Panc1 (cell line): ENCODE measurements around the gene CPA5. TPM values are rescaled to one million over a fixed set of nuclear protein-coding genes. Genes with fewer than 3 reads are reported as not detected.

Experiments used
- ATAC-seq: fragments of 200-7000 bp; cut with Tn5 transposase; 2 replicates; pipeline ENCODE4 v1.9.1; 2020; ENCODE audit warnings: mild to moderate bottlenecking, moderate library complexity
- BruUV-seq: library from RNA; stranded (reverse); fragments of 400-500 nt; replicated peaks from 2 replicates; lab custom pipeline; 2021; lab: Mats Ljungman, UMichigan
- CTCF ChIA-PET: fragments of 300-600 bp; sonication (Branson Sonifier 250); formaldehyde crosslinking; loops from one replicate; lab custom pipeline; 2022; ENCODE audit warnings: antibody characterized with exemption; lab: Charles Lee
- POLR2A ChIA-PET: fragments of 300-600 bp; sonication (Branson Sonifier 250); formaldehyde crosslinking; loops from one replicate; lab custom pipeline; 2022; ENCODE audit warnings: antibody characterized with exemption; lab: Charles Lee
- DNase-seq: peaks from one replicate; pipeline ENCODE4 v3.0.0-alpha.2; 2010; ENCODE audit warnings: low read depth, low spot score
- H3K27ac ChIP-seq: 2 replicates; pipeline ENCODE4 v1.5.1; 2011; ENCODE audit warnings: mild to moderate bottlenecking, low read length, inconsistent platforms
- H3K27me3 ChIP-seq: fragments of 200-500 bp; sonication (Bioruptor generic); 2 replicates; pipeline ENCODE4 v1.6.0; 2014; ENCODE audit warnings: low read length, inconsistent platforms; ENCODE audit not compliant: control insufficient read depth, insufficient read depth
- H3K36me3 ChIP-seq: fragments of 200-500 bp; sonication (Bioruptor generic); 2 replicates; pipeline ENCODE4 v1.5.1; 2014; ENCODE audit warnings: inconsistent platforms, mild to moderate bottlenecking, low read length, moderate library complexity; ENCODE audit not compliant: control insufficient read depth, insufficient read depth
- H3K4me1 ChIP-seq: 2 replicates; pipeline ENCODE4 v1.5.1; 2011; ENCODE audit warnings: inconsistent platforms, mild to moderate bottlenecking, low read length, moderate library complexity; ENCODE audit not compliant: control insufficient read depth, insufficient read depth
- H3K4me3 ChIP-seq, 2 experiments: 2 replicates each; pipeline ENCODE4 v1.5.1; 2011 to 2012; ENCODE audit warnings: low read depth in 2 of 2, low read length in 2 of 2, mild to moderate bottlenecking in 2 of 2, inconsistent platforms in 1 of 2, moderate library complexity in 1 of 2
- H3K9me3 ChIP-seq: fragments of 200-500 bp; sonication (Bioruptor generic); 2 replicates; pipeline ENCODE4 v1.5.1; 2014; ENCODE audit warnings: low read depth, mild to moderate bottlenecking, inconsistent platforms, low read length, moderate library complexity; ENCODE audit not compliant: control insufficient read depth, insufficient read depth
- POLR2AphosphoS5 ChIP-seq: IDR thresholded peaks from 2 replicates; pipeline ENCODE4 v1.6.1; 2012; ENCODE audit warnings: mild to moderate bottlenecking, low read depth, low read length, moderate library complexity
- REST ChIP-seq, 2 experiments: IDR thresholded peaks; 2 replicates each; pipeline ENCODE4 v1.6.1; 2011 to 2012; ENCODE audit warnings: low read depth in 2 of 2, control low read depth in 1 of 2, low read length in 1 of 2, mild to moderate bottlenecking in 1 of 2, moderate library complexity in 1 of 2; ENCODE audit not compliant: insufficient read depth in 1 of 2
- SIN3A ChIP-seq: IDR thresholded peaks from 2 replicates; pipeline ENCODE4 v1.6.1; 2012; ENCODE audit warnings: low read depth, mild to moderate bottlenecking, low read length, moderate library complexity, borderline replicate concordance; ENCODE audit not compliant: insufficient read depth
- TCF7L2 ChIP-seq: IDR thresholded peaks from 2 replicates; pipeline ENCODE4 v1.6.1; 2011; ENCODE audit warnings: mild to moderate bottlenecking, low read depth, low read length, inconsistent platforms
- in situ Hi-C: cut with HindIII; loops from 2 replicates; pipeline ENCODE4 v1.10.0; 2016; ENCODE audit warnings: low sequenced_read_pairs, low pct_unique_long_range_greater_than_20kb
- intact Hi-C: fragments of 100-400 bp; cut with micrococcal nuclease; formaldehyde crosslinking; loops from one replicate; pipeline ENCODE4 v1.10.0; 2022; ENCODE audit not compliant: unreplicated experiment
- total RNA-seq: library from RNA; stranded (reverse); gene quantifications from one replicate; pipeline ENCODE4 v1.2.1, GENCODE V29; 2021; ENCODE audit not compliant: unreplicated experiment
- TF ChIP-seq, protein P1 (sequence below): fragments of 450-650 bp; IDR thresholded peaks from 2 replicates; pipeline ENCODE4 v1.5.1; 2017; ENCODE audit warnings: mild to moderate bottlenecking

The CPA5 gene
- total RNA-seq, 1 experiment from 2014 or later = not detected

DNA sequence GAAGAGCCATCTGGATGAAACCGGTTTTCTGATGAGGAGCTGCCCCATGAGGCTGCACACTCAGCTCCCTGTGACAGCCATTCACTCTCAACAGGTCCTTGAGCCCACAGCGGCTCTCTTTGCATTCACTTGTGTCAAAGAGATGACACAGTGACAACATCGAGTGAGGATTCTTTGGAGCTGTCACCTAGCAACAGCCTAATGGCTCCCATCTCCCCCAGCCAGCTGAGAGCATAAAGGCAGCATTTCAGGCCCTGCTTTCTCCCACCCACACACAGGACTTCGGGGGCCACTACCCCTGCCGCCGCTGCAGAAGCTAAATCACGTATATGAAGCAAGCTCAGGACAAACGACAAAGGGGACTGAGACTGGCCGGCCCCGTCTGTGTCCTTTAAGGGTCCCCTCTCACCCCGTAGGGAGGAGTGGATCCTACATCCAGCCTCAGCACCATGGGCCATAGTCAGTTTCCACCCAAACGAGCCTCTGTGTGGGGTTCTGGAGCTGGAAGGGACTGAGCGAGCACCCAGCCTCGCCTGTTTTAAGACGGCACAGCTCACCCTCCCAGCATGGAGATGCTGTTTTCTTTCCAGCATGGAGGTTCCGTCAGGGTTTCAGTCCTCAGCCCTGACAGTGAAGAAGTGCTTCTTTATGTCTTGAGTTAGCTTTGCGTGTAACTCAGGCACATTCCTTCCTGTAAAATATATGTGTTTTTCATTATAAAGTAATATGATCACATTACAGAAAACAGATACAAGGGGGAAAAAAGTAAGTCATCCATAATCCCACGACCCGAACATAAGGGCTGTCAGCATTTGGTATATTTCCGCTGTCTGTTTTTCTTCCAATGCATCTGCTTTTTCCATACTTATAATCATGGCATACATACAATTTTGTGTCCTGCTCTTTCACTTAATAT, 46.7 kb upstream of the CPA5 start:
- POLR2A ChIA-PET = no interaction called here
- H3K4me3 ChIP-seq = no peak overlapping the region
- in situ Hi-C loops = no loop called here
- no peaks in the 10 kb centered on the region for H3K36me3 ChIP-seq
- H3K4me1 ChIP-seq = no peaks in the 10 kb centered on the region
- BruUV-seq = no TSS peak
- no peaks in the 10 kb centered on the region; the same call in 1 of the 2 replicates for H3K9me3 ChIP-seq
- CTCF ChIA-PET = interaction anchor here (1.0 kb wide), 1 partner anchor 31 kb away, joined by 3 read pairs; no protein-coding TSS in a partner anchor
- H3K27me3 ChIP-seq = no peaks in the 10 kb centered on the region
- DNase-seq (no peak), ATAC-seq (no peak)
- no peak for TF ChIP-seq POLR2AphosphoS5
- TF ChIP-seq SIN3A = no peak
- TF ChIP-seq REST (IDR thresholded peaks at IDR 0.05; ENCODE audit: insufficient read depth in 1 of 2, low read depth in 2 of 2, low read length in 1 of 2) = no peak
- TF ChIP-seq TCF7L2 = no peak
- TF ChIP-seq, protein P1, sequence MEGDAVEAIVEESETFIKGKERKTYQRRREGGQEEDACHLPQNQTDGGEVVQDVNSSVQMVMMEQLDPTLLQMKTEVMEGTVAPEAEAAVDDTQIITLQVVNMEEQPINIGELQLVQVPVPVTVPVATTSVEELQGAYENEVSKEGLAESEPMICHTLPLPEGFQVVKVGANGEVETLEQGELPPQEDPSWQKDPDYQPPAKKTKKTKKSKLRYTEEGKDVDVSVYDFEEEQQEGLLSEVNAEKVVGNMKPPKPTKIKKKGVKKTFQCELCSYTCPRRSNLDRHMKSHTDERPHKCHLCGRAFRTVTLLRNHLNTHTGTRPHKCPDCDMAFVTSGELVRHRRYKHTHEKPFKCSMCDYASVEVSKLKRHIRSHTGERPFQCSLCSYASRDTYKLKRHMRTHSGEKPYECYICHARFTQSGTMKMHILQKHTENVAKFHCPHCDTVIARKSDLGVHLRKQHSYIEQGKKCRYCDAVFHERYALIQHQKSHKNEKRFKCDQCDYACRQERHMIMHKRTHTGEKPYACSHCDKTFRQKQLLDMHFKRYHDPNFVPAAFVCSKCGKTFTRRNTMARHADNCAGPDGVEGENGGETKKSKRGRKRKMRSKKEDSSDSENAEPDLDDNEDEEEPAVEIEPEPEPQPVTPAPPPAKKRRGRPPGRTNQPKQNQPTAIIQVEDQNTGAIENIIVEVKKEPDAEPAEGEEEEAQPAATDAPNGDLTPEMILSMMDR = no peak
- no peak overlapping the region for H3K27ac ChIP-seq
- intact Hi-C loops = no loop called here

- intact Hi-C loops (no loop called here), in situ Hi-C loops (no loop called here)
- no peak for ATAC-seq
- H3K9me3 ChIP-seq = no peaks in the 10 kb centered on the region; the same call in 1 of the 2 replicates
- H3K36me3 ChIP-seq = no peaks in the 10 kb centered on the region
- no peaks in the 10 kb centered on the region for H3K4me1 ChIP-seq
- ChIA-PET CTCF (no interaction called here), POLR2A (no interaction called here)
- H3K27me3 ChIP-seq = no peaks in the 10 kb centered on the region
- no TSS peak for BruUV-seq
- H3K4me3 ChIP-seq = no peak overlapping the region
- no peak overlapping the region for H3K27ac ChIP-seq
- DNase-seq = no peak
- TF ChIP-seq, protein P1 = no peak
- TF ChIP-seq REST (IDR thresholded peaks at IDR 0.05; ENCODE audit: insufficient read depth in 1 of 2, low read depth in 2 of 2, low read length in 1 of 2) = no peak
- no peak for TF ChIP-seq SIN3A
- TF ChIP-seq POLR2AphosphoS5 = no peak
- no peak for TF ChIP-seq TCF7L2
Measured at GRCh38 chr7:130298544-130299326, 45.9 kb upstream of the CPA5 start.
